Neuronal stem cell (in vitro differentiated cells): Measurements from ENCODE around the gene KLK10.

Experiments
- DNase-seq: peaks from one replicate; pipeline ENCODE4 v3.0.0-alpha.2; 2013; ENCODE audit warnings: low spot score
- H2AFZ ChIP-seq: one replicate; pipeline ENCODE4 v1.6.1; 2013; ENCODE audit warnings: mild to moderate bottlenecking, low read length, inconsistent platforms
- H2AK5ac ChIP-seq: 2 replicates; pipeline ENCODE4 v1.6.1; 2013; ENCODE audit warnings: low read depth, mild to moderate bottlenecking, inconsistent platforms, low read length, moderate library complexity, mixed read lengths
- H2BK120ac ChIP-seq: 2 replicates; pipeline ENCODE4 v1.6.1; 2013; ENCODE audit warnings: low read depth, mild to moderate bottlenecking, inconsistent platforms, low read length, moderate library complexity, mixed read lengths
- H2BK12ac ChIP-seq: one replicate; pipeline ENCODE4 v1.6.1; 2013; ENCODE audit warnings: low read length, inconsistent platforms
- H2BK15ac ChIP-seq: 2 replicates; pipeline ENCODE4 v1.6.1; 2013; ENCODE audit warnings: mild to moderate bottlenecking, low read length, inconsistent platforms, mixed read lengths
- H2BK5ac ChIP-seq: one replicate; pipeline ENCODE4 v1.6.1; 2013; ENCODE audit warnings: inconsistent platforms, mild to moderate bottlenecking, low read length, moderate library complexity
- H3K14ac ChIP-seq: one replicate; pipeline ENCODE4 v1.6.1; 2013; ENCODE audit warnings: low read length, inconsistent platforms
- H3K18ac ChIP-seq: 2 replicates; pipeline ENCODE4 v1.6.1; 2013; ENCODE audit warnings: low read length, inconsistent platforms
- H3K23ac ChIP-seq: 2 replicates; pipeline ENCODE4 v1.6.1; 2013; ENCODE audit warnings: low read depth, mild to moderate bottlenecking, mixed read lengths, low read length, inconsistent platforms; ENCODE audit not compliant: poor library complexity
- H3K27ac ChIP-seq: replicated peaks from 3 replicates; pipeline ENCODE4 v1.5.1; 2013; ENCODE audit warnings: low read length, inconsistent platforms
- H3K27me3 ChIP-seq, 3 experiments: 2 replicates each; pipeline ENCODE4 v1.6.1; 2013; ENCODE audit warnings: low read length in 3 of 3, mild to moderate bottlenecking in 2 of 3, inconsistent platforms in 1 of 3, low read depth in 1 of 3, mixed read lengths in 1 of 3, moderate library complexity in 1 of 3; ENCODE audit not compliant: control insufficient read depth in 3 of 3, insufficient read depth in 3 of 3
- H3K36me3 ChIP-seq, 2 donors: replicated peaks in 1 of 2; 2 replicates each; pipeline ENCODE4 v1.6.1; 2013; ENCODE audit warnings: low read length in 2 of 2; ENCODE audit not compliant: control insufficient read depth in 2 of 2, insufficient read depth in 2 of 2
- H3K4ac ChIP-seq: 2 replicates; pipeline ENCODE4 v1.6.1; 2013; ENCODE audit warnings: inconsistent platforms, mild to moderate bottlenecking, low read length, moderate library complexity
- H3K4me1 ChIP-seq, 2 donors: 1 replicate in 1 of 2; 2 replicates in 1 of 2; pipeline ENCODE4 v1.6.1; 2013; ENCODE audit warnings: low read length in 2 of 2, low read depth in 1 of 2; ENCODE audit not compliant: control insufficient read depth in 2 of 2, insufficient read depth in 1 of 2
- H3K4me2 ChIP-seq: one replicate; pipeline ENCODE4 v1.6.1; 2013; ENCODE audit warnings: mild to moderate bottlenecking, low read length, inconsistent platforms; ENCODE audit not compliant: insufficient read depth, poor library complexity, severe bottlenecking
- H3K4me3 ChIP-seq, 2 donors: 2 replicates each; pipeline ENCODE4 v1.5.1; 2013; ENCODE audit warnings: low read length in 2 of 2, mild to moderate bottlenecking in 2 of 2, inconsistent platforms in 1 of 2, moderate library complexity in 1 of 2
- H3K79me1 ChIP-seq: one replicate; pipeline ENCODE4 v1.6.1; 2013; ENCODE audit warnings: low read depth, mild to moderate bottlenecking, inconsistent platforms, low read length, moderate library complexity
- H3K9ac ChIP-seq: one replicate; pipeline ENCODE4 v1.6.1; 2013; ENCODE audit warnings: mild to moderate bottlenecking, low read depth, low read length, inconsistent platforms; ENCODE audit not compliant: poor library complexity
- H3K9me3 ChIP-seq, 2 donors: replicated peaks in 1 of 2; 2 replicates each; pipeline versions ENCODE3 to v1.6.1; 2013; ENCODE audit warnings: low read length in 2 of 2, mild to moderate bottlenecking in 2 of 2, inconsistent platforms in 1 of 2, low read depth in 1 of 2, mixed read lengths in 1 of 2, moderate library complexity in 1 of 2; ENCODE audit not compliant: control insufficient read depth in 2 of 2, insufficient read depth in 1 of 2
- H4K8ac ChIP-seq: one replicate; pipeline ENCODE4 v1.6.1; 2013; ENCODE audit warnings: low read depth, mild to moderate bottlenecking, inconsistent platforms, low read length, moderate library complexity
- H4K91ac ChIP-seq: one replicate; pipeline ENCODE4 v1.6.1; 2013; ENCODE audit warnings: low read length, low read depth, mild to moderate bottlenecking, inconsistent platforms; ENCODE audit not compliant: poor library complexity
- WGBS, 2 donors: extraction: QIAGEN DNeasy Blood & Tissue Kit; methylation state at CpG; one replicate each; pipeline ENCODE4 v1.1.7; 2013; ENCODE audit warnings: missing lambda C conversion rate in 2 of 2, mixed read lengths in 1 of 2; ENCODE audit not compliant: insufficient read length in 2 of 2, insufficient replicate concordance in 1 of 2; ENCODE audit errors: extremely low coverage in 2 of 2; 5-methylcytosine and 5-hydroxymethylcytosine counted together

The KLK10 gene

GRCh38 chr19:51025401-51025800, 5.9 kb upstream of the KLK10 start:
- no peak overlapping the region for H2BK120ac ChIP-seq
- no peak overlapping the region for H2AK5ac ChIP-seq
- H2AFZ ChIP-seq: no peak overlapping the region
- peaks cover 0 to 16% of the 10 kb centered on the region in 2 donors for H3K4me1 ChIP-seq
- no peak overlapping the region for H3K18ac ChIP-seq
- H3K4me2 ChIP-seq: no peak overlapping the region
- H3K4me3 ChIP-seq: no peak overlapping the region
- no peak overlapping the region for H4K91ac ChIP-seq
- no peaks in the 10 kb centered on the region for H3K36me3 ChIP-seq
- H3K4ac ChIP-seq: no peak overlapping the region
- peaks cover 0 to 59% (median 1%) of the 10 kb centered on the region in 3 experiments for H3K27me3 ChIP-seq
- no peak overlapping the region for H2BK12ac ChIP-seq
- DNase-seq: no peak
- no peak overlapping the region for H4K8ac ChIP-seq
- H3K14ac ChIP-seq: no peak overlapping the region
- H3K9me3 ChIP-seq: no peaks in the 10 kb centered on the region
- H2BK15ac ChIP-seq: no peak overlapping the region
- H3K27ac ChIP-seq: no peak overlapping the region
- no peak overlapping the region for H2BK5ac ChIP-seq
- peaks cover 1% of the 10 kb centered on the region for H3K79me1 ChIP-seq
- no CpG with 5 or more reads among the region's 6 CpGs for WGBS, 2 donors
- no peak overlapping the region for H3K9ac ChIP-seq
- no peak overlapping the region for H3K23ac ChIP-seq

GRCh38 chr19:51024924-51025323, 5.4 kb upstream of the KLK10 start:
- peaks cover 0 to 16% of the 10 kb centered on the region in 2 donors for H3K4me1 ChIP-seq
- H3K9me3 ChIP-seq: no peaks in the 10 kb centered on the region
- no peak overlapping the region for H2BK12ac ChIP-seq
- no peak overlapping the region for H3K27ac ChIP-seq
- no peak overlapping the region for H3K14ac ChIP-seq
- H4K91ac ChIP-seq: no peak overlapping the region
- H3K27me3 ChIP-seq: peaks cover 0 to 63% (median 6%) of the 10 kb centered on the region in 3 experiments
- H2BK15ac ChIP-seq: no peak overlapping the region
- H3K4ac ChIP-seq: no peak overlapping the region
- no peaks in the 10 kb centered on the region for H3K36me3 ChIP-seq
- H2BK5ac ChIP-seq: no peak overlapping the region
- no peak overlapping the region for H2AFZ ChIP-seq
- no CpG with 5 or more reads among the region's 5 CpGs for WGBS, 2 donors
- no peak overlapping the region for H3K23ac ChIP-seq
- H3K18ac ChIP-seq: peak overlapping the region; percentile 53
- no peak overlapping the region for H3K9ac ChIP-seq
- no peak overlapping the region for H2AK5ac ChIP-seq
- no peak for DNase-seq
- no peak overlapping the region for H3K4me2 ChIP-seq
- no peak overlapping the region for H2BK120ac ChIP-seq
- peaks cover 1% of the 10 kb centered on the region for H3K79me1 ChIP-seq
- no peak overlapping the region for H4K8ac ChIP-seq
- H3K4me3 ChIP-seq: no peak overlapping the region

- Histone ChIP-seq H2AK5ac (peak overlapping the region; percentile 41), H4K91ac (no peak overlapping the region), H3K9me3 (peaks cover 0 to 2% of the 10 kb centered on the region in 2 donors), H3K27me3 (peaks cover 6 to 72% (median 16%) of the 10 kb centered on the region in 3 experiments), H3K4ac (no peak overlapping the region), H2BK120ac (no peak overlapping the region), H3K79me1 (peaks cover 4% of the 10 kb centered on the region), H3K14ac (no peak overlapping the region), H3K4me1 (peaks cover 0 to 18% of the 10 kb centered on the region in 2 donors), H2BK5ac (no peak overlapping the region), H3K36me3 (no peaks in the 10 kb centered on the region), H2BK15ac (no peak overlapping the region), H4K8ac (no peak overlapping the region), H3K4me3 (no peak overlapping the region), H3K23ac (peak overlapping the region; percentile 11), H3K4me2 (no peak overlapping the region), H3K18ac (peak overlapping the region; percentile 15), H3K9ac (no peak overlapping the region), H3K27ac (no peak overlapping the region), H2BK12ac (no peak overlapping the region), H2AFZ (no peak overlapping the region)
- DNase-seq: no peak
- no CpG with 5 or more reads among the region's 11 CpGs for WGBS, 2 donors
Observed at GRCh38 chr19:51023946-51024345, 4.4 kb upstream of the KLK10 start.

- Histone ChIP-seq H2BK5ac (no peak overlapping the region), H3K14ac (peak overlapping the region; percentile 40), H3K4ac (no peak overlapping the region), H2BK12ac (no peak overlapping the region), H3K36me3 (no peaks in the 10 kb centered on the region), H3K27ac (no peak overlapping the region), H3K27me3 (peaks cover 9 to 81% (median 28%) of the 10 kb centered on the region in 3 experiments), H3K79me1 (peaks cover 4% of the 10 kb centered on the region), H4K91ac (no peak overlapping the region), H2BK15ac (no peak overlapping the region), H2BK120ac (peak overlapping the region; percentile 41), H3K23ac (no peak overlapping the region), H2AK5ac (no peak overlapping the region), H3K4me1 (peaks cover 0 to 18% of the 10 kb centered on the region in 2 donors), H2AFZ (no peak overlapping the region), H3K9me3 (peaks cover 0 to 2% of the 10 kb centered on the region in 2 donors), H3K9ac (no peak overlapping the region), H3K4me2 (no peak overlapping the region), H3K18ac (peak overlapping the region; percentile 33), H4K8ac (no peak overlapping the region), H3K4me3 (no peak overlapping the region)
- 100% methylated on average over 2 of the region's 14 CpGs; no CpG with 5 or more reads in 1 of the 2 donors for WGBS, 2 donors
- no peak for DNase-seq
Observed at GRCh38 chr19:51022526-51022925, 3.0 kb upstream of the KLK10 start.
